ENCODE measurements around the gene ANKRD39.

Gene ANKRD39

GRCh38 chr2:96832408-96832753 lies 25.4 kb downstream of the ANKRD39 start:
- H3K9ac ChIP-seq: no peak overlapping the region
- H3K4me3 ChIP-seq (IDR thresholded peaks at IDR 0.05; ENCODE audit: insufficient read depth, low read depth, low read length): no peak overlapping the region
- no peaks in the 10 kb centered on the region for H3K79me2 ChIP-seq (ENCODE audit: insufficient read depth, low read depth)
- H3K27me3 ChIP-seq (ENCODE audit: insufficient read depth, low read depth): no peaks in the 10 kb centered on the region
- H3K4me2 ChIP-seq: no peak overlapping the region
- no peaks in the 10 kb centered on the region for H4K20me1 ChIP-seq (ENCODE audit: insufficient read depth)
- peaks cover 10% of the 10 kb centered on the region for H3K4me1 ChIP-seq (ENCODE audit: low read depth, poor library complexity, severe bottlenecking)
- no peaks in the 10 kb centered on the region; the same call in 1 of the 2 replicates for H3K36me3 ChIP-seq (ENCODE audit: insufficient read depth)
- no peak overlapping the region for H2AFZ ChIP-seq (ENCODE audit: low read depth)
- no peak overlapping the region for H3K27ac ChIP-seq
- no peak for TF ChIP-seq CTCF (conservative IDR thresholded peaks at IDR 0.05; ENCODE audit: low read depth, low read length)

GRCh38 chr2:96831679-96832078 lies 26.1 kb downstream of the ANKRD39 start:
- Histone ChIP-seq H3K27me3 (ENCODE audit: insufficient read depth, low read depth) (no peaks in the 10 kb centered on the region), H3K9ac (no peak overlapping the region), H2AFZ (ENCODE audit: low read depth) (no peak overlapping the region), H3K4me1 (ENCODE audit: low read depth, poor library complexity, severe bottlenecking) (peaks cover 3% of the 10 kb centered on the region), H3K27ac (no peak overlapping the region), H4K20me1 (ENCODE audit: insufficient read depth) (no peaks in the 10 kb centered on the region), H3K4me3 (IDR thresholded peaks at IDR 0.05; ENCODE audit: insufficient read depth, low read depth, low read length) (no peak overlapping the region), H3K79me2 (ENCODE audit: insufficient read depth, low read depth) (no peaks in the 10 kb centered on the region), H3K4me2 (no peak overlapping the region), H3K36me3 (ENCODE audit: insufficient read depth) (no peaks in the 10 kb centered on the region; the same call in 1 of the 2 replicates)
- TF ChIP-seq CTCF (conservative IDR thresholded peaks at IDR 0.05; ENCODE audit: low read depth, low read length): no peak

GRCh38 chr2:96830044-96830562 lies 27.7 kb downstream of the ANKRD39 start:
- TF ChIP-seq CTCF (conservative IDR thresholded peaks at IDR 0.05; ENCODE audit: low read depth, low read length): no peak
- Histone ChIP-seq H3K79me2 (ENCODE audit: insufficient read depth, low read depth) (no peaks in the 10 kb centered on the region), H3K27me3 (ENCODE audit: insufficient read depth, low read depth) (no peaks in the 10 kb centered on the region), H3K9ac (no peak overlapping the region), H3K36me3 (ENCODE audit: insufficient read depth) (no peaks in the 10 kb centered on the region; the same call in 1 of the 2 replicates), H3K4me1 (ENCODE audit: low read depth, poor library complexity, severe bottlenecking) (no peaks in the 10 kb centered on the region), H3K4me3 (IDR thresholded peaks at IDR 0.05; ENCODE audit: insufficient read depth, low read depth, low read length) (no peak overlapping the region), H3K27ac (no peak overlapping the region), H3K4me2 (no peak overlapping the region), H2AFZ (ENCODE audit: low read depth) (no peak overlapping the region), H4K20me1 (ENCODE audit: insufficient read depth) (no peaks in the 10 kb centered on the region)

- H3K27me3 ChIP-seq (ENCODE audit: insufficient read depth, low read depth): no peaks in the 10 kb centered on the region
Observed at GRCh38 chr2:96828874-96829273, 28.9 kb downstream of the ANKRD39 start.

More at GRCh38 chr2:96828874-96829273, 28.9 kb downstream of the ANKRD39 start:
- no peaks in the 10 kb centered on the region; the same call in 1 of the 2 replicates for H3K36me3 ChIP-seq (ENCODE audit: insufficient read depth)
- TF ChIP-seq CTCF (conservative IDR thresholded peaks at IDR 0.05; ENCODE audit: low read depth, low read length): no peak
- H2AFZ ChIP-seq (ENCODE audit: low read depth): no peak overlapping the region
- H3K4me2 ChIP-seq: no peak overlapping the region
- no peak overlapping the region for H3K27ac ChIP-seq
- no peak overlapping the region for H3K9ac ChIP-seq
- H3K4me3 ChIP-seq (IDR thresholded peaks at IDR 0.05; ENCODE audit: insufficient read depth, low read depth, low read length): no peak overlapping the region
- 0 out of 2 replicates have a peak, but pooled peaks cover 5% of the 10 kb centered on the region for H4K20me1 ChIP-seq (ENCODE audit: insufficient read depth)
- peaks cover 6% of the 10 kb centered on the region; the same call in 1 of the 2 replicates for H3K79me2 ChIP-seq (ENCODE audit: insufficient read depth, low read depth)
- no peaks in the 10 kb centered on the region for H3K4me1 ChIP-seq (ENCODE audit: low read depth, poor library complexity, severe bottlenecking)
